ENCODE measurements around the gene PPP1R27.

GRCh38 chr17:81858967-81859905 is 24.4 kb upstream of the PPP1R27 start:
- no peak for TF ChIP-seq POLR2AphosphoS5 (IDR thresholded peaks at IDR 0.05; ENCODE audit: borderline replicate concordance, low read depth, low read length)
- no peak for TF ChIP-seq EZH2 (IDR thresholded peaks at IDR 0.05)
- no peak for TF ChIP-seq FOXP2 (optimal IDR thresholded peaks at IDR 0.05; ENCODE audit: control extremely low read depth, extremely low read length, insufficient read depth)

All from SK-N-MC (cell line).